Parathyroid adenoma (tissue), 2 donors: ENCODE measurements around the gene RUNDC1.
A peak's percentile ranks its signal among the peaks of the same experiment; 100 is the strongest.

Experiments used
- H2AFZ ChIP-seq: fragments of 300-600 bp; sonication (generic); one replicate; pipeline ENCODE4 v1.7.0; 2017; ENCODE audit warnings: antibody characterized with exemption, mild to moderate bottlenecking
- H3K27ac ChIP-seq: fragments of 300-600 bp; sonication (generic); one replicate; pipeline ENCODE4 v1.7.0; 2017
- H3K27me3 ChIP-seq: fragments of 300-600 bp; sonication (generic); one replicate; pipeline ENCODE4 v1.7.0; 2017; ENCODE audit warnings: low read length; ENCODE audit not compliant: control insufficient read depth, insufficient read depth
- H3K36me3 ChIP-seq: fragments of 300-600 bp; sonication (generic); one replicate; pipeline ENCODE4 v1.7.0; 2017; ENCODE audit warnings: low read length; ENCODE audit not compliant: control insufficient read depth, insufficient read depth
- H3K4me1 ChIP-seq: fragments of 300-600 bp; sonication (generic); one replicate; pipeline ENCODE4 v1.7.0; 2017; ENCODE audit warnings: control low read depth
- H3K4me2 ChIP-seq: fragments of 300-600 bp; sonication (generic); one replicate; pipeline ENCODE4 v1.7.0; 2017; ENCODE audit warnings: low read length
- H3K4me3 ChIP-seq: fragments of 300-600 bp; sonication (generic); one replicate; pipeline ENCODE4 v1.7.0; 2017; ENCODE audit warnings: low read depth, low read length
- H3K79me2 ChIP-seq: fragments of 300-600 bp; sonication (generic); one replicate; pipeline ENCODE4 v1.7.0; 2017; ENCODE audit warnings: control low read depth
- H3K9ac ChIP-seq: fragments of 300-600 bp; sonication (generic); one replicate; pipeline ENCODE4 v1.7.0; 2017; ENCODE audit warnings: mild to moderate bottlenecking
- H3K9me3 ChIP-seq: fragments of 300-600 bp; sonication (generic); one replicate; pipeline ENCODE4 v1.7.0; 2017; ENCODE audit warnings: low read length; ENCODE audit not compliant: control insufficient read depth
- CTCF ChIP-seq: fragments of 300-600 bp; sonication (generic); IDR thresholded peaks from one replicate; pipeline ENCODE4 v1.7.0; 2017; ENCODE audit warnings: antibody characterized with exemption, mild to moderate bottlenecking
- donor health status: primary hyperparathyroidism.

The RUNDC1 gene

DNA sequence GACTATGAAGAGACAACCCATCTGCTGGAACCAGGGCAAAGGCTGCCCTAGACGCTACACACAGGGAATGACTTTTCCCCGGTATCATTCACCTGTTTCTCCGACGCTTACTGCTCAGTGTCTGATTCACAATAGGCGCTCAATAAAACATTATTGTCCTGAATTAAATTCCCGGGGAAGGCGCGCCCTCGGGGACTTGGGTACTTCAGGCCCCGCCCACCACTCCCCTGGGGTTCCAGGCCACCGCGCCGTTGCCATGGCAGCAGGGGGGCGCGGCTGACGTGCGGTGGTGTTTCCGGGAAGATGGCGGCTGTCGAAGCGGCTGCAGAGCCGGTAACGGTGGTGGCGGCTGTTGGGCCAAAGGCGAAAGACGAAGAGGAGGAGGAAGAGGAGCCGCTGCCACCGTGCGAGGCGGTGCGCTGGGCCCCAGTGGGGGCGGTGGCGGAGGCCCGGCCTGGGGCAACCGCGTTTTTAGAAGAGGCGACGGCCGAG is at the start of gene RUNDC1:
TSS of gene RUNDC1 (plus strand) at position 292 of the 492 bp plus-strand sequence. CDS start at position 304, 12 bp downstream.
- Histone ChIP-seq H3K9me3 (no peaks in the 10 kb centered on the region), H3K79me2 (peaks cover 32% of the 10 kb centered on the region), H3K27me3 (no peaks in the 10 kb centered on the region), H3K36me3 (no peaks in the 10 kb centered on the region), H3K4me2 (peak within 1 kb of the TSS; percentile 99), H3K4me1 (peaks cover 3% of the 10 kb centered on the region), H3K9ac (peak within 1 kb of the TSS; percentile 64), H3K4me3 (peak within 1 kb of the TSS; percentile 93), H2AFZ (peak within 1 kb of the TSS; percentile 93), H3K27ac (peak within 1 kb of the TSS; percentile 85)
- no peak for TF ChIP-seq CTCF

- Histone ChIP-seq H3K4me3 (no peak overlapping the region), H3K4me1 (no peaks in the 10 kb centered on the region), H2AFZ (peak overlapping the region; percentile 16), H3K27ac (no peak overlapping the region), H3K9ac (no peak overlapping the region), H3K79me2 (no peaks in the 10 kb centered on the region), H3K36me3 (no peaks in the 10 kb centered on the region), H3K27me3 (no peaks in the 10 kb centered on the region), H3K4me2 (no peak overlapping the region), H3K9me3 (no peaks in the 10 kb centered on the region)
- peak; percentile 59 for TF ChIP-seq CTCF
Observed at GRCh38 chr17:42937712-42938596, 42.4 kb upstream of the RUNDC1 start.

GRCh38 chr17:42944211-42944610 is 36.2 kb upstream of the RUNDC1 start:
- Histone ChIP-seq H3K79me2 (no peaks in the 10 kb centered on the region), H3K9me3 (no peaks in the 10 kb centered on the region), H3K4me2 (no peak overlapping the region), H3K4me1 (no peaks in the 10 kb centered on the region), H2AFZ (no peak overlapping the region), H3K36me3 (no peaks in the 10 kb centered on the region), H3K27ac (no peak overlapping the region), H3K9ac (no peak overlapping the region), H3K4me3 (no peak overlapping the region), H3K27me3 (no peaks in the 10 kb centered on the region)
- TF ChIP-seq CTCF: no peak

DNA sequence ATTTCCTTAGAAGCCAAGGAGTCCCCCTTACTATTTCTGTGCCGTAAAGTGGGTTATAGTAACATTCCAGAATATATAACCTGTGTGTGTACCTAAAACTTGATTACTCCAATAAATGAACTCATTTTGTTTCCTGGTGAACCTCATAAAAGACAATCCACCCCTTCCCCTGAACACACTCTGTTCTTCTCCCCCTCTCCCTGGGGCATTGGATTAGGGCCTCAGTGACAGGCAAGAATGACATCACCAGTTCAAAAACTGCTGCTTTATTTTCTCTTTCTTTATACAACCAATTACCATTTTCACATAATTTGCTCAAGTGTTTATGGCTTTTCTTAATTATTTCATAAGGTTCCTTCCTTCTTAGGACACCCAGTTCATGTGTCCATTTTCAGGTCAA is 33.6 kb upstream of the RUNDC1 start:
- TF ChIP-seq CTCF: no peak
- no peaks in the 10 kb centered on the region for H3K27me3 ChIP-seq
- H3K9me3 ChIP-seq: no peaks in the 10 kb centered on the region
- H3K27ac ChIP-seq: no peak overlapping the region
- H3K4me1 ChIP-seq: no peaks in the 10 kb centered on the region
- H3K4me2 ChIP-seq: no peak overlapping the region
- H3K9ac ChIP-seq: no peak overlapping the region
- no peak overlapping the region for H3K4me3 ChIP-seq
- no peaks in the 10 kb centered on the region for H3K79me2 ChIP-seq
- H3K36me3 ChIP-seq: no peaks in the 10 kb centered on the region
- H2AFZ ChIP-seq: no peak overlapping the region
